GM23338 (cell line): ENCODE results near the gene ITGB7. TPM values are rescaled to one million over a fixed set of nuclear protein-coding genes. Genes with fewer than 3 reads are reported as not detected.

Experiments used
- ATAC-seq: fragments of 200-7000 bp; cut with Tn5 transposase; 3 replicates; pipeline ENCODE4 v1.9.1; 2020
- DNase-seq: peaks from one replicate; pipeline ENCODE4 v3.0.0-alpha.2; 2015; ENCODE audit warnings: low spot score
- H2AFZ ChIP-seq: fragments of 200-600 bp; sonication (generic); 2 replicates; pipeline ENCODE4 v1.8.0; 2016; ENCODE audit warnings: antibody characterized with exemption, mild to moderate bottlenecking, moderate library complexity
- H3F3A ChIP-seq: fragments of 200-600 bp; sonication (generic); replicated peaks from 2 replicates; pipeline ENCODE4 v1.8.0; 2017; ENCODE audit warnings: antibody characterized with exemption, mixed run types, low read depth
- H3K27ac ChIP-seq: fragments of 200-600 bp; sonication (generic); 2 replicates; pipeline ENCODE4 v1.6.1; 2016; ENCODE audit warnings: low read depth
- H3K27me3 ChIP-seq: fragments of 200-600 bp; sonication (generic); 2 replicates; pipeline ENCODE4 v1.8.0; 2016; ENCODE audit warnings: mild to moderate bottlenecking, mixed run types, moderate library complexity; ENCODE audit not compliant: insufficient read depth
- H3K36me3 ChIP-seq: fragments of 200-600 bp; sonication (generic); 2 replicates; pipeline ENCODE4 v1.8.0; 2016; ENCODE audit warnings: mild to moderate bottlenecking; ENCODE audit not compliant: insufficient read depth
- H3K4me1 ChIP-seq: fragments of 200-600 bp; sonication (generic); 2 replicates; pipeline ENCODE4 v1.8.0; 2016; ENCODE audit warnings: mild to moderate bottlenecking, moderate library complexity; ENCODE audit not compliant: insufficient read depth
- H3K4me2 ChIP-seq: fragments of 200-600 bp; sonication (generic); 2 replicates; pipeline ENCODE4 v1.7.1; 2017; ENCODE audit warnings: mixed run types
- H3K4me3 ChIP-seq: fragments of 200-600 bp; sonication (generic); 2 replicates; pipeline ENCODE4 v1.6.1; 2016; ENCODE audit warnings: mixed run types
- H3K79me2 ChIP-seq: fragments of 200-600 bp; sonication (generic); replicated peaks from 2 replicates; pipeline ENCODE4 v1.8.0; 2017; ENCODE audit warnings: mild to moderate bottlenecking; ENCODE audit not compliant: insufficient read depth
- H3K9me2 ChIP-seq: fragments of 200-600 bp; sonication (generic); 2 replicates; pipeline ENCODE4 v1.8.0; 2017; ENCODE audit not compliant: insufficient read depth
- H4K20me1 ChIP-seq: fragments of 200-600 bp; sonication (generic); replicated peaks from 2 replicates; pipeline ENCODE4 v1.8.0; 2017; ENCODE audit warnings: mild to moderate bottlenecking; ENCODE audit not compliant: insufficient read depth
- H3K27ac Mint-ChIP-seq: 2 replicates; pipeline ENCODE4 v1.8.0; 2020; ENCODE audit warnings: inconsistent platforms, mild to moderate bottlenecking, moderate library complexity, mixed read lengths
- H3K27me3 Mint-ChIP-seq: 3 replicates; pipeline ENCODE4 v1.8.0; 2022; ENCODE audit warnings: low read depth, mild to moderate bottlenecking, moderate library complexity, mixed read lengths, inconsistent platforms; ENCODE audit not compliant: insufficient read depth, poor library complexity
- H3K36me3 Mint-ChIP-seq: 3 replicates; pipeline ENCODE4 v1.8.0; 2021; ENCODE audit warnings: low read depth, mild to moderate bottlenecking, inconsistent platforms, moderate library complexity, mixed read lengths
- H3K4me1 Mint-ChIP-seq: 3 replicates; pipeline ENCODE4 v1.8.0; 2020; ENCODE audit warnings: mild to moderate bottlenecking, inconsistent platforms, mixed read lengths
- H3K4me3 Mint-ChIP-seq: 3 replicates; pipeline ENCODE4 v1.8.0; 2021; ENCODE audit warnings: moderate library complexity, mild to moderate bottlenecking, inconsistent platforms, mixed read lengths
- H3K9me3 Mint-ChIP-seq: 3 replicates; pipeline ENCODE4 v1.8.0; 2020; ENCODE audit warnings: moderate library complexity, mild to moderate bottlenecking, inconsistent platforms, mixed read lengths
- CREB1 ChIP-seq: fragments of 250-450 bp; sonication (Bioruptor Pico); IDR thresholded peaks from 2 replicates; pipeline ENCODE4 v1.5.0; 2020; ENCODE audit warnings: low read depth, mild to moderate bottlenecking, moderate library complexity
- CTCF ChIP-seq, 2 experiments: fragments of 200-600 bp in 1 of 2; sonication (generic) in 1 of 2; conservative IDR thresholded peaks; 2 replicates each; pipeline versions ENCODE4 v1.5.1 to v1.6.1; 2016 to 2017; ENCODE audit warnings: antibody characterized with exemption in 2 of 2, low read depth in 2 of 2, mild to moderate bottlenecking in 2 of 2, moderate library complexity in 1 of 2
- ETS1 ChIP-seq: IDR thresholded peaks from 2 replicates; pipeline ENCODE4 v1.6.1; 2016; ENCODE audit warnings: antibody characterized with exemption
- EZH2phosphoT487 ChIP-seq: fragments of 200-600 bp; sonication (generic); IDR thresholded peaks from one replicate; pipeline ENCODE4 v1.8.1; 2018; ENCODE audit warnings: antibody characterized with exemption; ENCODE audit not compliant: unreplicated experiment
- NANOG ChIP-seq: IDR thresholded peaks from 2 replicates; pipeline ENCODE4 v1.6.1; 2016; ENCODE audit warnings: antibody characterized with exemption, borderline replicate concordance
- POLR2AphosphoS5 ChIP-seq: IDR thresholded peaks from 2 replicates; pipeline ENCODE4 v1.6.1; 2016; ENCODE audit warnings: antibody characterized with exemption, low read depth
- REST ChIP-seq: IDR thresholded peaks from one replicate; pipeline ENCODE4 v1.6.1; 2018; ENCODE audit warnings: antibody characterized with exemption; ENCODE audit not compliant: unreplicated experiment
- STAT1 ChIP-seq: IDR thresholded peaks from one replicate; pipeline ENCODE4 v1.6.1; 2016; ENCODE audit warnings: antibody characterized with exemption; ENCODE audit not compliant: unreplicated experiment
- ZNF114 ChIP-seq: fragments of 250-450 bp; sonication (Bioruptor Pico); IDR thresholded peaks from 2 replicates; pipeline ENCODE4 v1.5.0; 2020; ENCODE audit warnings: mild to moderate bottlenecking, moderate library complexity
- polyA plus RNA-seq: library from polyadenylated mRNA; unstranded; fragments of >200 nt; fragmentation: Nextera tagmentation; extraction: Ambion mirVana; gene quantifications from 2 replicates; pipeline ENCODE4 v1.2.1, GENCODE V29; 2016
- total RNA-seq: library from RNA; depleted of rRNA; stranded (reverse); fragments of >200 nt; shearing (Covaris generic); gene quantifications from 2 replicates; pipeline ENCODE4 v1.2.3, GENCODE V29; 2014

ITGB7 gene
- total and polyA plus RNA-seq, 2 experiments from 2014 or later, result 0.32 TPM; not detected in 1

GRCh38 chr12:53173085-53173715, 33.9 kb downstream of the ITGB7 start (continued):
- no peak for TF ChIP-seq REST

GRCh38 chr12:53172352-53172751, 34.7 kb downstream of the ITGB7 start:
- Histone ChIP-seq H3F3A (no peaks in the 10 kb centered on the region), H3K4me2 (no peak overlapping the region), H3K27me3 (peaks cover 78% of the 10 kb centered on the region), H3K4me3 (no peak overlapping the region), H3K27ac (no peak overlapping the region), H3K36me3 (no peaks in the 10 kb centered on the region), H3K9me2 (no peaks in the 10 kb centered on the region), H3K79me2 (no peaks in the 10 kb centered on the region), H3K4me1 (peaks cover 7% of the 10 kb centered on the region), H4K20me1 (peaks cover 14% of the 10 kb centered on the region), H2AFZ (no peak overlapping the region)
- H3K4me1 Mint-ChIP-seq, result peaks cover 24% of the 10 kb centered on the region
- ATAC-seq (no peak), DNase-seq (no peak)
- TF ChIP-seq CTCF (conservative IDR thresholded peaks at IDR 0.05; ENCODE audit: low read depth in 2 of 2) (no peak), POLR2AphosphoS5 (no peak), ZNF114 (no peak), EZH2phosphoT487 (no peak), NANOG (no peak)
- no peaks in the 10 kb centered on the region for H3K9me3 Mint-ChIP-seq
- peaks cover 76% of the 10 kb centered on the region for H3K27me3 Mint-ChIP-seq
- H3K27ac Mint-ChIP-seq, result no peak overlapping the region
- no peak overlapping the region for H3K4me3 Mint-ChIP-seq
- peaks cover 2% of the 10 kb centered on the region; the same call in 1 of the 3 replicates for H3K36me3 Mint-ChIP-seq

- H3K36me3 ChIP-seq, result no peaks in the 10 kb centered on the region
- Mint-ChIP-seq H3K27ac (no peak overlapping the region), H3K27me3 (peaks cover 72% of the 10 kb centered on the region), H3K4me3 (no peak overlapping the region), H3K36me3 (peaks cover 2% of the 10 kb centered on the region; the same call in 1 of the 3 replicates), H3K9me3 (no peaks in the 10 kb centered on the region), H3K4me1 (peaks cover 24% of the 10 kb centered on the region)
- H3K4me2 ChIP-seq, result no peak overlapping the region
- no peak for DNase-seq
- no peak overlapping the region for H3K4me3 ChIP-seq
- H3K27ac ChIP-seq, result no peak overlapping the region
- peaks cover 74% of the 10 kb centered on the region for H3K27me3 ChIP-seq
- no peak for ATAC-seq
- H3K79me2 ChIP-seq, result no peaks in the 10 kb centered on the region
- peaks cover 7% of the 10 kb centered on the region for H3K4me1 ChIP-seq
- peaks cover 14% of the 10 kb centered on the region for H4K20me1 ChIP-seq
- H2AFZ ChIP-seq, result no peak overlapping the region
- no peaks in the 10 kb centered on the region for H3F3A ChIP-seq
- H3K9me2 ChIP-seq, result no peaks in the 10 kb centered on the region
- TF ChIP-seq STAT1 (no peak), CREB1 (CRISPR knock-in tag) (no peak), CTCF (conservative IDR thresholded peaks at IDR 0.05; ENCODE audit: low read depth in 2 of 2) (no peak), ZNF114 (no peak), ETS1 (no peak)
Measured at GRCh38 chr12:53171725-53172329, 35.2 kb downstream of the ITGB7 start.
